Esophagus muscularis mucosa (tissue), 3 donors: Measurements from ENCODE around the gene RAD18.

Source experiments
- CTCF ChIP-seq, 3 experiments: fragments of 200-600 bp in 2 of 3; fragments of 450-650 bp in 1 of 3; sonication (generic) in 2 of 3; IDR thresholded peaks; one replicate each; pipeline ENCODE4 v1.5.1; 2017 to 2019; ENCODE audit warnings: antibody characterized with exemption in 3 of 3, mild to moderate bottlenecking in 2 of 3, moderate library complexity in 1 of 3
- POLR2A ChIP-seq: fragments of 450-650 bp; IDR thresholded peaks from one replicate; pipeline ENCODE4 v1.6.1; 2017; ENCODE audit warnings: antibody characterized with exemption, moderate library complexity, mild to moderate bottlenecking, low read depth
- POLR2AphosphoS5 ChIP-seq, 2 donors: sonication (generic); formaldehyde crosslinking; IDR thresholded peaks; one replicate each; pipeline ENCODE4 v1.6.1; 2017; ENCODE audit warnings: antibody characterized with exemption in 2 of 2

- TF ChIP-seq POLR2A (no peak), CTCF (IDR thresholded peaks at IDR 0.05) (no peak), POLR2AphosphoS5 (IDR thresholded peaks at IDR 0.05) (no peak)
Measured at GRCh38 chr3:8964436-8965370, 1.4 kb upstream of the RAD18 start.
